ENCODE results near the gene BLM.

DNA sequence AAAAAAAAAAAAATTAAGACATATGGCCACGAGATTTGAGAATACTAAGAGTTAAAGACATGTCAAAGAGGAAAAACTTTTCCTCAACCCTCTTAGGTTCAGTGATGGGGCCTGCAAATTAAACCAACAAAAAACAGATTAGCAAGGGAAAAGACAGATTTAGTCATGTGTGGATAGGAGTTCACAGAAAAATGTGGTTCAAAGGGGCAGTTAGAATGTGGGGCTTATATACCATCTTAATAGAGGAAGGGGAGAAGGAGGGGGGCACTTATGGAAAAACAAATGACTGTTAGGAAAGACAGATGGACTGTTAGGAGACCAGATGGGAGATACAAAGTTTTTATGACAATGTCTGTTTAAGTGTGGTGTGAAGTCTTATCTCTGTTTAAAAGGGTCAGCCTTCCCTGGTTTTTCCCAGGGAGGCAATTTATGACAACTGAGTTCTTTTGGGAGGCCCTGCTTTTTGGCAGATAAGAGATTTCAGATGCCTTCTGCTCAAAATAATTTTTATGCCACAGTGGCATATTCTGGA is 82.6 kb downstream of the BLM start:
- TF ChIP-seq, protein P1, sequence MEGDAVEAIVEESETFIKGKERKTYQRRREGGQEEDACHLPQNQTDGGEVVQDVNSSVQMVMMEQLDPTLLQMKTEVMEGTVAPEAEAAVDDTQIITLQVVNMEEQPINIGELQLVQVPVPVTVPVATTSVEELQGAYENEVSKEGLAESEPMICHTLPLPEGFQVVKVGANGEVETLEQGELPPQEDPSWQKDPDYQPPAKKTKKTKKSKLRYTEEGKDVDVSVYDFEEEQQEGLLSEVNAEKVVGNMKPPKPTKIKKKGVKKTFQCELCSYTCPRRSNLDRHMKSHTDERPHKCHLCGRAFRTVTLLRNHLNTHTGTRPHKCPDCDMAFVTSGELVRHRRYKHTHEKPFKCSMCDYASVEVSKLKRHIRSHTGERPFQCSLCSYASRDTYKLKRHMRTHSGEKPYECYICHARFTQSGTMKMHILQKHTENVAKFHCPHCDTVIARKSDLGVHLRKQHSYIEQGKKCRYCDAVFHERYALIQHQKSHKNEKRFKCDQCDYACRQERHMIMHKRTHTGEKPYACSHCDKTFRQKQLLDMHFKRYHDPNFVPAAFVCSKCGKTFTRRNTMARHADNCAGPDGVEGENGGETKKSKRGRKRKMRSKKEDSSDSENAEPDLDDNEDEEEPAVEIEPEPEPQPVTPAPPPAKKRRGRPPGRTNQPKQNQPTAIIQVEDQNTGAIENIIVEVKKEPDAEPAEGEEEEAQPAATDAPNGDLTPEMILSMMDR (IDR thresholded peaks at IDR 0.05) = no peak
- no peak for TF ChIP-seq POLR2A (IDR thresholded peaks at IDR 0.05)
- no peak for TF ChIP-seq POLR2AphosphoS5 (IDR thresholded peaks at IDR 0.05)
